Vagina (tissue), 2 donors: ENCODE measurements around the gene ASTN2. TPM values are rescaled to one million over a fixed set of nuclear protein-coding genes. Genes with fewer than 3 reads are reported as not detected.

Experiments
- DNase-seq, 2 donors: peaks; one replicate each; pipeline ENCODE4 v3.0.0-alpha.2; 2017; ENCODE audit errors: extremely low spot score in 2 of 2
- H3K27ac ChIP-seq: fragments of 200-600 bp; sonication (generic); one replicate; pipeline ENCODE4 v1.5.1; 2019
- H3K27me3 ChIP-seq: fragments of 200-600 bp; sonication (generic); one replicate; pipeline ENCODE4 v1.5.1; 2019
- H3K36me3 ChIP-seq, 2 donors: fragments of 200-600 bp; sonication (generic); one replicate each; pipeline ENCODE4 v1.5.1; 2017 to 2019
- H3K4me1 ChIP-seq: fragments of 200-600 bp; sonication (generic); one replicate; pipeline ENCODE4 v1.5.1; 2019
- H3K4me3 ChIP-seq, 2 donors: fragments of 200-600 bp; sonication (generic); 1 replicate in 1 of 2; 2 replicates in 1 of 2; pipeline ENCODE4 v1.5.1; 2016 to 2019
- H3K9me3 ChIP-seq: fragments of 200-600 bp; sonication (generic); one replicate; pipeline ENCODE4 v1.5.1; 2019
- CTCF ChIP-seq, 3 experiments: fragments of 450-650 bp in 2 of 3; fragments of 200-600 bp in 1 of 3; sonication (generic) in 1 of 3; IDR thresholded peaks; one replicate each; pipeline ENCODE4 v1.5.1; 2017 to 2019; ENCODE audit warnings: antibody characterized with exemption in 3 of 3, mild to moderate bottlenecking in 2 of 3, moderate library complexity in 2 of 3
- POLR2A ChIP-seq, 2 donors: fragments of 450-650 bp; IDR thresholded peaks; one replicate each; pipeline ENCODE4 v1.6.1; 2017; ENCODE audit warnings: antibody characterized with exemption in 2 of 2, mild to moderate bottlenecking in 2 of 2, moderate library complexity in 2 of 2
- POLR2AphosphoS5 ChIP-seq, 2 donors: sonication (generic); formaldehyde crosslinking; IDR thresholded peaks; one replicate each; pipeline ENCODE4 v1.9.0; 2017; ENCODE audit warnings: antibody characterized with exemption in 2 of 2, mild to moderate bottlenecking in 2 of 2, low read depth in 1 of 2; ENCODE audit not compliant: insufficient read depth in 1 of 2
- intact Hi-C: fragments of 100-400 bp; cut with DNase I; formaldehyde crosslinking; loops from one replicate; pipeline ENCODE4 v1.15.1; 2023
- total RNA-seq: library from RNA; depleted of rRNA; stranded (reverse); fragments of >200 nt; gene quantifications from one replicate; pipeline ENCODE4 v1.2.3, GENCODE V29; 2016

ASTN2 gene
- total RNA-seq, 1 donor from 2014 or later: 4.4 TPM

- Histone ChIP-seq H3K4me3 (no peak overlapping the region), H3K27ac (no peak overlapping the region), H3K4me1 (no peaks in the 10 kb centered on the region), H3K9me3 (no peaks in the 10 kb centered on the region), H3K36me3 (no peaks in the 10 kb centered on the region), H3K27me3 (no peaks in the 10 kb centered on the region)
- intact Hi-C loops: no loop called here
- DNase-seq: no peak
- TF ChIP-seq CTCF (IDR thresholded peaks at IDR 0.05) (no peak), POLR2AphosphoS5 (IDR thresholded peaks at IDR 0.05; ENCODE audit: insufficient read depth in 1 of 2, low read depth in 1 of 2) (no peak), POLR2A (IDR thresholded peaks at IDR 0.05) (no peak)
Measured at GRCh38 chr9:116502746-116503145, 912.1 kb downstream of the ASTN2 start.

GRCh38 chr9:116501871-116502270 lies 913.0 kb downstream of the ASTN2 start:
- Histone ChIP-seq H3K4me1 (peaks cover 4% of the 10 kb centered on the region), H3K4me3 (no peak overlapping the region), H3K27ac (no peak overlapping the region), H3K36me3 (no peaks in the 10 kb centered on the region), H3K9me3 (no peaks in the 10 kb centered on the region), H3K27me3 (no peaks in the 10 kb centered on the region)
- intact Hi-C loops: no loop called here
- TF ChIP-seq POLR2A (IDR thresholded peaks at IDR 0.05): no peak
- no peak for TF ChIP-seq CTCF (IDR thresholded peaks at IDR 0.05)
- TF ChIP-seq POLR2AphosphoS5 (IDR thresholded peaks at IDR 0.05; ENCODE audit: insufficient read depth in 1 of 2, low read depth in 1 of 2): no peak
- no peak for DNase-seq

- Histone ChIP-seq H3K4me1 (peaks cover 4% of the 10 kb centered on the region), H3K36me3 (no peaks in the 10 kb centered on the region), H3K9me3 (no peaks in the 10 kb centered on the region), H3K27me3 (no peaks in the 10 kb centered on the region), H3K4me3 (no peak overlapping the region), H3K27ac (no peak overlapping the region)
- intact Hi-C loops: loop anchor here (5.0 kb wide), 1 partner anchor 348 kb away; the partner anchor contains the start of gene PAPPA
- no peak for DNase-seq
- TF ChIP-seq CTCF (IDR thresholded peaks at IDR 0.05) (no peak), POLR2A (IDR thresholded peaks at IDR 0.05) (no peak), POLR2AphosphoS5 (IDR thresholded peaks at IDR 0.05; ENCODE audit: insufficient read depth in 1 of 2, low read depth in 1 of 2) (no peak)
Measured at GRCh38 chr9:116499986-116500871, 914.6 kb downstream of the ASTN2 start.

DNA sequence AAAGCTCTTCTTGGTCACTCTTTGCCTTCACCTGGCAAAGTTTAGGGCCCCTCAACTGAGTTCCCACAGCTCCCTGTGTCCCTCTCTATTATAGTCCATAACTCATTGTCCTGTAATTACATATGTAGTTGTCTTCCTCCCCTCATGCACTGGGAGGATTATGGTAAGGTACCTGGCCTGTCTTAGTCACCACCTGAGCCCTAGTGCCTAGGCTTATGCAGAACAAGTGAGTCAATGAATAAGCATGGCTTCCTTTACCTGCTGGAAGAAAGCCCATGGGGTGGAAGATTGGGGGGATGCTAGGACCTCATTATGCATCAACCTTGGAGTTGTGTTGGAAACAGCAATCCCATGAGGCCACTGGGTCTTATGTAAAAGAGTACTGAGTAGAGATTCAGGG lies 915.4 kb downstream of the ASTN2 start:
- H3K9me3 ChIP-seq: no peaks in the 10 kb centered on the region
- no peak overlapping the region for H3K27ac ChIP-seq
- H3K4me3 ChIP-seq: no peak overlapping the region
- intact Hi-C loops: loop anchor here (5.0 kb wide), 1 partner anchor 347 kb away; the partner anchor contains the start of gene PAPPA
- no peaks in the 10 kb centered on the region for H3K36me3 ChIP-seq
- no peak for TF ChIP-seq POLR2AphosphoS5 (IDR thresholded peaks at IDR 0.05; ENCODE audit: insufficient read depth in 1 of 2, low read depth in 1 of 2)
- TF ChIP-seq CTCF (IDR thresholded peaks at IDR 0.05): no peak
- TF ChIP-seq POLR2A (IDR thresholded peaks at IDR 0.05): no peak
- H3K27me3 ChIP-seq: no peaks in the 10 kb centered on the region
- peaks cover 4% of the 10 kb centered on the region for H3K4me1 ChIP-seq
- no peak for DNase-seq
